GM15510 (cell line): ENCODE results near the gene DYSF.

ENCODE experiments used
- POLR2A ChIP-seq: IDR thresholded peaks from 3 replicates; pipeline ENCODE4 v1.6.1; 2011; ENCODE audit warnings: borderline replicate concordance; ENCODE audit not compliant: insufficient read length; ENCODE audit errors: extremely low read depth

The DYSF gene

DNA sequence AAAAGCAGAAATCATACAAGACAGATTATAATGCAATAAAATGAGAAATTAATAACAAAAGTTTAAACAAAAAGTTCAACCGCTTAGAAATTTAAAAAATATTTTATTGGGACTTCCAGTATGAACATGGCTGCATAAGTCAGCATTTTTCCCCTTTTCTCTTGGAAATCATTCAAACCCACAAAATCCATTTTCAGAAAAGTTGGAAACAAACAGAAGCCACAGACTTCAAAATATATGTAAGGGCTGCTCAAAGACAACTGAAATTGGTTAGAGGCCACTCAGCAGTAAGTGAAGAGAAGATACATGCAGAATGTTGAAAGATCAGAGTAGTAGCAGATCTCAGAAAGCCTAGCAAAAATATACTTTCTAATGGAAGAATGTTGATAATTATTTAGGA, 194.0 kb downstream of the DYSF start:
- TF ChIP-seq POLR2A = no peak

GRCh38 chr2:71655498-71655897, 202.1 kb downstream of the DYSF start:
- TF ChIP-seq POLR2A = no peak

- no peak for TF ChIP-seq POLR2A
Observed at GRCh38 chr2:71658771-71659170, 205.4 kb downstream of the DYSF start.

GRCh38 chr2:71659868-71660518, 206.6 kb downstream of the DYSF start:
- TF ChIP-seq POLR2A = no peak

DNA sequence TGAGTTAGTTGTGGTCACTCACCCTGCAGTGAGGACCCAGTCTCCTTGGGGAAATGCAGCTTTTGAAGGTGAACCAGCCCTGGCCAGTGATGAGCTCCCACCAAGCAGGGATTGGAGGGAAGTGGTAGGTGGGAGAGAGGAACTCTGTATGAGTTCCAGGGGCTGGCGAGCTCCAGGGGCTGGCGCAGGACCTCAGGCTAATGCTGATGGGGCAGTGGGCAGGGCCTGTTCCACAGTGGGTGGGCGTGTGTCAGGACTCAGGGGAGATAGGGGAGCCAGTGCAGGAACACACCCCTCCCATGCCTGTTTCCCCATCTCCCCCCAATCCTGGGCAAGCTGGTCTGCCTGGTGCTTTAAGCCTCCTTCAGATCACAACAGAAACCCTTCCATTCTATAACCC, 208.4 kb downstream of the DYSF start:
- no peak for TF ChIP-seq POLR2A

DNA sequence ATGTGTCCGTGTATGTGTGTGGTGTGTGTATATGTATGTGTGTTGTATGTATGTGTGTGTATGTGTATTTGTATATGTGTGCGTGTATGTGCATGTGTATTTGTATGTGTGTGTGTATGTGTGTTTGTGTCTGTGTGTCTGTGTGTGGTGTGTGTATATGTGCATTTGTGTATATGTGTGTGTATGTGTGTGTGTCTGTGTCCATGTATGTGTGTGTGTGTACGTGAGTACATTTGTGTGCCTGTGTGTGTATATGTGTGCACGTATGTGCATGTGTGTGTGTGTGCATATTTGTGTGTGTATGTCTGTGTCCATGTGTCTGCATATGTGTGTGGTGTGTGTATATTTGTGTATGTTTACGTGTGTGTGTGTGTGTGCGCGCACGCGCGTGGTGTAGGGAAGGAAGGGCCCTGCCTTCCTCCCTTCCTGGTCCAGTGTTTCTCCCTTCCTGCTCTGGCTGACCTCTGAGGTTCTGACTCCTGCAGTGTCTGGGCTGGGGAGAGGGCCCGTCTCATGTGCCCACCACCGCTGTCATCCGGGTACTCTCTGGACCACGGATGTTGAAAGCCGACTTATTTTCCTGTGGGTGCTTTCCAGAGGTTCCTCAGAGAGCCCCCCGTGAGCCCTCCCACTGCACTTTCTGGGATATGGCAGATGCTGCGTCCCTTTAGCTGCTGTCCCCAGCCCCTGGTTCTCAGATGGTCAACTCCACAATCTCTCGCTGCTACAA, 209.5 kb downstream of the DYSF start:
- TF ChIP-seq POLR2A = no peak

DNA sequence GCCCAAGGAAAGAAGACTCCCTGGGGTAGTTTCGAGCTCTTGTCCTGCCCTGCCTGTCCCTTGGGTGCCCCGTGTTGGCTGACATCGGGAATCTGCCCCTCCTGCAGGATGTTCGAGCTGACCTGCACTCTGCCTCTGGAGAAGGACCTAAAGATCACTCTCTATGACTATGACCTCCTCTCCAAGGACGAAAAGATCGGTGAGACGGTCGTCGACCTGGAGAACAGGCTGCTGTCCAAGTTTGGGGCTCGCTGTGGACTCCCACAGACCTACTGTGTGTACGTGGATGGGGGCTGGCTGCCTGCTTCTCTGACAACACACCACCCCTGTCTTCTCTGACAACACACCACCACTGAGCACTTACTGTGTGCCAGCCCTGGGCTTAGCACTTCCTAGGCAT, 210.8 kb downstream of the DYSF start:
- no peak for TF ChIP-seq POLR2A

DNA sequence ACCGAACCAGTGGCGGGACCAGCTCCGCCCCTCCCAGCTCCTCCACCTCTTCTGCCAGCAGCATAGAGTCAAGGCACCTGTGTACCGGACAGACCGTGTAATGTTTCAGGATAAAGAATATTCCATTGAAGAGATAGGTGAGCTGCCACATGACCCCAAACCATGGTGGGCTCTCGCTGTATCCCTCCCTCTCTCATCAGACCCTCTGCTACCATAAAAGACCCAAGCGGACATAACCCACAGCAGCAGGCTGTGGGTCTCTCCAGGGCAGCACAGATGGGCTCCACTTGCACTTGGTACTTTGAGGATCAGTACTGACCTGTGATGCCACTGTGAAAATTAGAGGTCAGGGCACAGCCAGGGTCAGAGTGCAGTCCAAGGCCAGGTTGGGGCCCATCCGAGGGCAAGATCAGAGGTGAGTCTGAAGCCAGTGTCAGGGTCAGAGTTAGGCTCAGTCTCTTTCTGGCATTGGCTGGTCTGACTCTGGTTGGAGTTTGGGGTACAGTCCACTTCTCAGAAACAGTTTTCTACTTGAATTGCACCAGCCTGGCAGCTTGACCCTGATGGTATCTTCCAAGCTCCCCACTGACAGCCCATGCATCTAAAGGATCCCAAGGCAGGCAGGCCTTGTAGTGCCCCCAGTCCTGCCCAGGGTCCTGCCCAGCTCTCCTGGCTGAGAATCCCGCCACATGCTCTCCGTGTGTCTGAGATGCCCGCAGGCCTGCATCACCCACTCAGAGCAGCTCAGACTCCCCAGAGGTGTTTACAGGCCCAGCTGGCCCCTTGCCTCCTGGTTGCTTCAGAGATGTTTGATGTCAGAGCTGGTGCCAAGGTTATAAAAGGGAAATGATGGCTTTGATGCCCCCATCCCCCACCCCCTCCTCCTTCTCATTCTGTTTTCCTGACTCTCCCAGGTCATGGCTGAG, 212.1 kb downstream of the DYSF start:
- no peak for TF ChIP-seq POLR2A

GRCh38 chr2:71666094-71666474, 212.7 kb downstream of the DYSF start:
- TF ChIP-seq POLR2A = no peak

GRCh38 chr2:71667256-71668182, 214.2 kb downstream of the DYSF start:
- no peak for TF ChIP-seq POLR2A

DNA sequence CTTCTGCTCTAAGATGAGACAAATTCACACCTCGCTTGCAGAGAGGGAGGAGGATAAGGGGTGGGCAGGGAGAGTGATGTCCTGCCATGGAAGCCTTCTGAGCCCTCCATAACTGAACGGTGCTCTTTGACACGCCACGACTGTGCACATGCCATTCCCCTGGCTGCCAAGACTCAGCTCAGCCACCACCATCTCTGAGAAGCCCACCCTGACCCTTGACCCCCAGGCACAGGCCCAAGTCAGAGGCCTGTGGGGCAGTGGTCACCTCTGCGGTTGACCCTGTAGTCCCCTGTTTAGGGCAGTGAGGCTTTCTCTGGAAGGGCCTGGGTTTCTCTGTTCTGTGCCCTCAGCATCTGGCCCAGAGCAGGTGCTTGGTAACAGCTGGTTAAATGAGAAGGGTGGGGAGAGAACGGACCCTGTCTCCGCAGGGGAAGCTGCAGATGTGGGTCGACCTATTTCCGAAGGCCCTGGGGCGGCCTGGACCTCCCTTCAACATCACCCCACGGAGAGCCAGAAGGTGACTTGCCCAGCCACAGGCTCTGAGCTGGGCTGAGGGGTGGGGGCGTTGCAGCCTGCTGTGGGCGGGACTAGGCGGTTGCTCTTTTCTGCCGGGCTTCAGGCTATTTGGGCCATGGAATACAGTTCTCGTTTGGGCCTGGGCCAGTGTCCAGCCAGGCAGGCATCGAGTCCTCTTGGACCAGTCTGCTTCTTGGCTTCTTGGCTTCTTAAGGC, 215.1 kb downstream of the DYSF start:
- no peak for TF ChIP-seq POLR2A

GRCh38 chr2:71669058-71669456, 215.7 kb downstream of the DYSF start:
- no peak for TF ChIP-seq POLR2A

DNA sequence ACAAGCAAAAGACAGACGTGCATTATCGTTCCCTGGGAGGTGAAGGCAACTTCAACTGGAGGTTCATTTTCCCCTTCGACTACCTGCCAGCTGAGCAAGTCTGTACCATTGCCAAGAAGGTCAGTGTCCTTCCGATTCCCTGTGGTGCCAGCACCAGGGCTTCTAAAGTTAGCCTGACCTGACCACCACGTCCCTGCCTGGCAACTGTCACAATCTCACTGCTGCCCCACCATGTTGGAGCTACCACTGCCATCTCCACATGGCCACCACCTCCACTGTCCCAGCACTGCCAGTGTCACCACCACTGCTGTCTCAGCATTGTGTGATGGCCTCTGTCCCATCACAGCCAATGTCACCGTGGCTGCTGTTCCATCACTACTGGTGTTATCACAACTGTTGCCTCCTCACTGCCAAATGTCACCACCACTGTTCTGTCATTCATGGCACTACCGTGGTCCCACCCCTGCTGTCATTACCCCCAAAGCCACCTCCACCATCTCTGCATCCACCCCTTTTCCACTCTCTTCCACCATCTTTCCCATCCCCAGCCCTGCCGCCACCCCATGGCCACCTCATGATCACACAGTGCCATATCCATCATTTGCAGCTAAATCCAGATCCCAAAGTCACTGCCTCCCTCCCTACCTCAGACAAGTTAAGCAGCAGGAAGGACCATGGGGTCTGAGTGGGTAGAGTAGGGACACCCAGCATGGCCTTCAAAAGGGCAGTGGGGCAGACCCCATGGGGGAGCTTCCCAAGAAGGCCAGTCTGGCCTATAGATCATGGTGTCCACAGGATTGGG, 216.5 kb downstream of the DYSF start:
- TF ChIP-seq POLR2A = no peak
